SK-N-SH treated with all-trans-retinoic acid at 6 μM for 48 hours (cell line): ENCODE results near the gene NPAS2.

Experiments
- ZNF565 ChIP-seq: fragments of 450-650 bp; formaldehyde crosslinking; conservative IDR thresholded peaks from 2 replicates; pipeline ENCODE4 v1.5.0; 2020; ENCODE audit warnings: low read depth, mild to moderate bottlenecking, moderate library complexity
- ZNF70 ChIP-seq: fragments of 450-650 bp; formaldehyde crosslinking; IDR thresholded peaks from 2 replicates; pipeline ENCODE4 v1.5.0; 2020; ENCODE audit warnings: mild to moderate bottlenecking, moderate library complexity
- TF ChIP-seq, protein P1 (sequence below): fragments of 250-450 bp; sonication (Bioruptor Pico); IDR thresholded peaks from 2 replicates; pipeline ENCODE4 v1.5.0; 2020; ENCODE audit warnings: mild to moderate bottlenecking, moderate library complexity
- TF ChIP-seq, protein P2 (sequence below): fragments of 250-450 bp; sonication (Bioruptor Pico); IDR thresholded peaks from 2 replicates; pipeline ENCODE4 v1.8.0; 2020; ENCODE audit warnings: mild to moderate bottlenecking, moderate library complexity, borderline replicate concordance

DNA sequence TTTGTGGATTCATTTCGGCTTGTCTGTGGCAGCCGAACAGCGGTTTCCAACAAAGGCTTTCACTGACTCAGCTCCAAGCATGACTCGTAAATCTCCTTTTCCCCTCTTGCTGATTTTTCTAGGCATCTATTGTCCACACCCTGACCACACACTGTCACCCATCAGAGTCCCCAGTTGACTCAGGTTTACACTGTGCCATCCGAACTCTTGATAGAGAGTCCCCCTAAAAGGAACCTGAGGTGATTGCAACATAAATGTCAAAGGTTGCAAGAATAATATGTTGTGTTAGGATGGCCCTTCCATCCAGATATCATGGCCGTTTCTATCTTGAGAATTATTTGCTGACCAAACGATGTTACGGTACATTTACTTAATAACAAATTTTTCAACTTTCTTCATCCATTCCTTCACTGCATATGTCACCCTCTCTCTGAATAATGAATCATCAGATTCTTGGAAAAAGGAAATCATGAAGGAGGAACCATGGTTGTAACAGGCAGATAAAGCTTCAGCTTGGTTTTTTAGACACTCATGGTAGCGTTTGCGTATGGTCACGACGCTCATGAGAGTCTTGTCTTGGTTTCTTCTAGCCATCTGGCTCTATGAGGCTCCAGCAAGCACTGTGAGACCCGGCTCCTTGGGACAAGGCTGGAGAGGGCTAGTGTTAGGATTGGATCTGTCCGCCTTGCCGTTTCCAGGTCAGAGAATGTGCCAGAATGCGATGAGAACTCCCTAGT, 72.1 kb downstream of the NPAS2 start:
- no peak for TF ChIP-seq ZNF70 (CRISPR knock-in tag)
- TF ChIP-seq, protein P1, sequence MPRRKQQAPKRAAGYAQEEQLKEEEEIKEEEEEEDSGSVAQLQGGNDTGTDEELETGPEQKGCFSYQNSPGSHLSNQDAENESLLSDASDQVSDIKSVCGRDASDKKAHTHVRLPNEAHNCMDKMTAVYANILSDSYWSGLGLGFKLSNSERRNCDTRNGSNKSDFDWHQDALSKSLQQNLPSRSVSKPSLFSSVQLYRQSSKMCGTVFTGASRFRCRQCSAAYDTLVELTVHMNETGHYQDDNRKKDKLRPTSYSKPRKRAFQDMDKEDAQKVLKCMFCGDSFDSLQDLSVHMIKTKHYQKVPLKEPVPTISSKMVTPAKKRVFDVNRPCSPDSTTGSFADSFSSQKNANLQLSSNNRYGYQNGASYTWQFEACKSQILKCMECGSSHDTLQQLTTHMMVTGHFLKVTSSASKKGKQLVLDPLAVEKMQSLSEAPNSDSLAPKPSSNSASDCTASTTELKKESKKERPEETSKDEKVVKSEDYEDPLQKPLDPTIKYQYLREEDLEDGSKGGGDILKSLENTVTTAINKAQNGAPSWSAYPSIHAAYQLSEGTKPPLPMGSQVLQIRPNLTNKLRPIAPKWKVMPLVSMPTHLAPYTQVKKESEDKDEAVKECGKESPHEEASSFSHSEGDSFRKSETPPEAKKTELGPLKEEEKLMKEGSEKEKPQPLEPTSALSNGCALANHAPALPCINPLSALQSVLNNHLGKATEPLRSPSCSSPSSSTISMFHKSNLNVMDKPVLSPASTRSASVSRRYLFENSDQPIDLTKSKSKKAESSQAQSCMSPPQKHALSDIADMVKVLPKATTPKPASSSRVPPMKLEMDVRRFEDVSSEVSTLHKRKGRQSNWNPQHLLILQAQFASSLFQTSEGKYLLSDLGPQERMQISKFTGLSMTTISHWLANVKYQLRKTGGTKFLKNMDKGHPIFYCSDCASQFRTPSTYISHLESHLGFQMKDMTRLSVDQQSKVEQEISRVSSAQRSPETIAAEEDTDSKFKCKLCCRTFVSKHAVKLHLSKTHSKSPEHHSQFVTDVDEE = no peak
- no peak for TF ChIP-seq ZNF565 (CRISPR knock-in tag)
- TF ChIP-seq, protein P2, sequence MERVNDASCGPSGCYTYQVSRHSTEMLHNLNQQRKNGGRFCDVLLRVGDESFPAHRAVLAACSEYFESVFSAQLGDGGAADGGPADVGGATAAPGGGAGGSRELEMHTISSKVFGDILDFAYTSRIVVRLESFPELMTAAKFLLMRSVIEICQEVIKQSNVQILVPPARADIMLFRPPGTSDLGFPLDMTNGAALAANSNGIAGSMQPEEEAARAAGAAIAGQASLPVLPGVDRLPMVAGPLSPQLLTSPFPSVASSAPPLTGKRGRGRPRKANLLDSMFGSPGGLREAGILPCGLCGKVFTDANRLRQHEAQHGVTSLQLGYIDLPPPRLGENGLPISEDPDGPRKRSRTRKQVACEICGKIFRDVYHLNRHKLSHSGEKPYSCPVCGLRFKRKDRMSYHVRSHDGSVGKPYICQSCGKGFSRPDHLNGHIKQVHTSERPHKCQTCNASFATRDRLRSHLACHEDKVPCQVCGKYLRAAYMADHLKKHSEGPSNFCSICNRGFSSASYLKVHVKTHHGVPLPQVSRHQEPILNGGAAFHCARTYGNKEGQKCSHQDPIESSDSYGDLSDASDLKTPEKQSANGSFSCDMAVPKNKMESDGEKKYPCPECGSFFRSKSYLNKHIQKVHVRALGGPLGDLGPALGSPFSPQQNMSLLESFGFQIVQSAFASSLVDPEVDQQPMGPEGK = no peak
